Cardiac septum (tissue), 1 donor: Measurements from ENCODE around the gene PHF21A. TPM values are rescaled to one million over a fixed set of nuclear protein-coding genes. Genes with fewer than 3 reads are reported as not detected.

Source experiments
- DNase-seq: peaks from one replicate; pipeline ENCODE4 v3.0.0-alpha.2; 2020; ENCODE audit warnings: low spot score
- intact Hi-C: fragments of 100-400 bp; cut with DNase I; formaldehyde crosslinking; loops from one replicate; pipeline ENCODE4 v1.14.0; 2022
- total RNA-seq: library from RNA; stranded (reverse); fragmentation: NEBNext Ultra II Directional; extraction: Animal tissue kit (Norgen Biotek cat#: 25700); gene quantifications from one replicate; pipeline ENCODE4 v1.2.1, GENCODE V29; 2021
- donor health status: DM: no; HTN: no; CAD: no.

PHF21A gene
- total RNA-seq, 1 donor from 2014 or later: 43.8 TPM

- intact Hi-C loops: no loop called here
- DNase-seq: no peak
Observed at GRCh38 chr11:45948356-45948755, 172.9 kb downstream of the PHF21A start.

DNA sequence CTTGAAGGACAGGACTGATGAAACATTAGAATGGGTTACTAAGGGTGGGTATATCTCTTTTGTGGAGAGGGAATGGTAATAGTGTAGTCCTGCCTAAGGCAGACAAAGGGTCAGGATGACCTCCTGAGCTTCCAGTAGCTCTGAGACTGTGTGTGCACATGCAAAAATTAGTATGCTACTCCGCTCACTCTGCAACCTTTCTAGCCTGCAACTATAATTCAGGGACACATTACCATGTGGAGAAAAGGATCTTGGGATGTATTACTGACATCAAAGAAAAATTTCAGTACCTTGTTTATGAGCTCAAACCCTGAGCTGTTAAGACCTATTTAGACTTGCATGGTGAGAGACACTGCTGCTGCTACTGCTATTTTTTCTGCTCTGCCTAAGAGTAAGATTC lies 173.4 kb downstream of the PHF21A start:
- intact Hi-C loops: no loop called here
- no peak for DNase-seq

DNA sequence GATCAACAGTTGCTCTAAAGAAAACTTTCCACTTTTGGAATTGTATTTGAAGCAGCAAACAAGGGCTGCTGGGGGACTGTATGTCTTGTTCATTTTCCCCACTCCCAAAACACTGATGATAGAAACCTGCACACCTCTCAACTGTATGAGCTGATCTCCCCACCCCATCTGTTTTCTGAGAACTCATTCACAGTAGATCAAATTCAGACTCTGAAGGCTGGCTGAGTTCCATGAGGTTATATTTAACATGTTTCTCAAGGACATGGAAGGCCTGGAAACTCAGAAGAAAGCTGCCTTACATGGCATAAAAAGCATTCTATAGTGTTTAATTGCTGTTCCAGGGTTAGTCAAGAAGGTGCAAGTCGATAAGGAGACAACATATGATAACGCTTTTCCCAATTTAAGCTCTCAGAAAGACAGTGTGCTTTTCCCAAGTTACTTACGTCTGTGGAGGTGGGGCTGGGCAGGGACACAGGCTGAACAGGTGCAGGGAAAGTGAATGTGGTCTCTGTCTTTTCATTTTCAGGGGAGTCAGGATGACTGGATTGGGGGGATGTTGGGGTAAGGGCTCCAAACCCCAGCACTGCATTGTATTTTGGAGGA lies 175.8 kb downstream of the PHF21A start:
- DNase-seq: no peak
- intact Hi-C loops: no loop called here

DNA sequence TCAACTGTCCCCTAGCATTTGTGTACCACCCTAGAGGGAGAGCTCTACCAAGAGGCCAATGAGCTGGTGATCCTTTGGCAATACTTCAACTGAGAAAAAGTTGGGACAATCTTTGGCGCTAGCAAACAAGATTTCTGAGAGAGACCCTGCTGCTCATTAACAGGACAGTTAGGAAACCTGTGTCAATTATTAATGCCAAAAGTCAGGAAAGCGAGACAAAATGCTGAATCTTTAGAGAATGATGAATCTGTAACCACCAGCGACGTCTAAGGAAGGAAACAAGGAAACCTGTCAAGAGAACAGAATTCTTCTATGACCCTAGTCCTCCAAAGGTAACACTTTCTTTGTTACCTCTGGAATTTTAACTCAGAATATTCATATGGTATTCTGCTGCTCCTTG lies 178.9 kb downstream of the PHF21A start:
- intact Hi-C loops: no loop called here
- no peak for DNase-seq

DNA sequence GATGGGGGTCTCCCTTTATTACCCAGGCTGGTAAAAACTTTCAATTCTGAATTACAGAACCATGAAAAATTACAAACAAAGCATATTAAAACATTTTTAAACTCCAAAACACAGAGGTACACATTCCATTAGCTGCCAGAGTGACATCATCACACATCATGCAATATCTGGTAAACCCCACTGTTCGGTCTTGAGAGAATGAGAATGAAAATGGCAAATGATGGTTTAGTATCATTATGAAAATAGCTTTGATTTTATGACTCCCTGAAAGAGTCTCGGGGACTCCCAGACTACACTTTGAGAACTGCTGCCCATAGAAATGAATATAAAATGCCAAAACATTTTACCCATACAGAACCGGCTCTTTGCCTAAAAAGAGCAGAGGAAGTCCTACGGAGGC lies 180.0 kb downstream of the PHF21A start:
- intact Hi-C loops: no loop called here
- no peak for DNase-seq

DNA sequence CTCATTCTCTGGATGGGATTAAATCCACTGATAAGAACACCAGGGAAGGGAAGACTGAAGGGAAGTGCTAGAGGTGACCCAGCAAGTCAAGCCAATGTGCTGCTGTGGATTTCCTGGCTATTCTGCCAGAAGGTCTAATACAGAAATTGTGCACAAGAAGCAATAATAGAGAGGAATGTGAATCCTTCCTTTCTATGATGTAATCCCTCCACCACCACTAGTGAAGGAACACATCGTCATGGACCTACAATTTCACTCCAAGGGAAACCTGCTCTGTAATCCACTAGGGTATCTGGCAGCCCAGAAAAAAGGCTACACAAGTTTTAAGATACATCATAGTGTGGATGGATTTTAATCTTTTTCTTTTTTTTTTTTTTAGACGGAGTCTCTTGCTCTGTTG lies 181.4 kb downstream of the PHF21A start:
- DNase-seq: no peak
- intact Hi-C loops: no loop called here

GRCh38 chr11:45937916-45938315 lies 183.3 kb downstream of the PHF21A start:
- intact Hi-C loops: no loop called here
- DNase-seq: no peak

DNA sequence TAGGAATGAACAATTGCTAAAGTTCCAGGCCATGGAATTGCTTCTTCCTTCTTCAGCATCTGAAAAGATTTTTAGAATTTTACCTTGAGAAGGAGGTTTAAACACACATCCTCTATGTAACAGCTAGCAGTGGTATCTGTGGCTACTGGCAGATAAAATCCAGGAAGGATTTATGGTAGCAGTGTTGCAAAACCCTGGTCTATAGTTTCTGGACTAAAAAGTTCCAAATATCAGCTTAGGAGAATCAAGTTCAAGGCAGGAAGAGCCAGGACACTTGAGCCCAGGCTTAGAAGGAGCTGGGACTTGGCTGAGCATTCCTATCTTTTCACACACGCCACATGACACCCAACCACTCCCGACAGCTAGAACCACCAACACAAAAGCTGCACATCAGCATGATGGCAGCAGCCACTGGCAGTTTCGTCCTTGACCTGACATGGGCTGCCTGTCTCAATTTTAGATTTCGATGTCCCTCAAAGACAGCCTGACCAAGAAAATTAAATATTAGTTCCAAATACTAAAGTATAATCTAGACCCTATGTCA lies 184.7 kb downstream of the PHF21A start:
- DNase-seq: no peak
- intact Hi-C loops: no loop called here

- intact Hi-C loops: no loop called here
Observed at GRCh38 chr11:45935349-45936064, 185.7 kb downstream of the PHF21A start.

DNA sequence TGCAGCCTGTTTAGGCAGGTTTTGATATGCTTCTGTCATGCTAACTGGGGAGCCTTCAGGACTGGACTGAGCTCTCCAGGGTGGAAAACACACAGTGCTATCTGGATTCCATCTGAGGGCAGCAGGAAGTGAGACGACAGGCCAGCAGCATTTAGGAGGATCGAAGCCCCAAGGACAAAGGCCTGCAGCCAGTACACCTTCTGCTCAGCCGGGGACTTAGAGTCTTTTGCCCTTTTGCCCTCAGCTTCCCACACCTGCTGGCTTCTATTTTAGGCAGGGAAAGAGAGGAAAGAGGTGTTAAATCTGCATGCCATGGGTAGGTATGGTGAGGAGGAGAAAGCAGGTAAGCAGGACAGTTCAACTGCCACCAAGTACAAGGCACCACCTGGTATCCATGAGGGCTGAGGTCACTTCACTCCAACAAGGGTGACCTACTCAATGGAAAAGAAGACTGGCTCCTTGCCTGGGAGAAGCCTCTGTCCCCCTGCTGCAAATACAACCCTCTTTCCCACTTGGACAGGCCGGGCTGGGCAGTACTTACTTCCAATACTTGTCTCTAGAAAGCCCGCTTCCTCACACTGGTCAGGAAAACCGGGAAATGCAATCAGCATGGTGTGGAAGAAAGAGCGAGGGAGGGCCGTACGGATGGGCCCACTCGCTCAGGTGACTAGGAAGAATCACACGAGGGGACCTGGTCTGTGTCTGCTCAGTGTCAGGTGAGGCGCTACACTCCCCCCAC lies 186.5 kb downstream of the PHF21A start:
- DNase-seq: no peak
- intact Hi-C loops: no loop called here

More at GRCh38 chr11:45935349-45936064, 185.7 kb downstream of the PHF21A start:
- no peak for DNase-seq

DNA sequence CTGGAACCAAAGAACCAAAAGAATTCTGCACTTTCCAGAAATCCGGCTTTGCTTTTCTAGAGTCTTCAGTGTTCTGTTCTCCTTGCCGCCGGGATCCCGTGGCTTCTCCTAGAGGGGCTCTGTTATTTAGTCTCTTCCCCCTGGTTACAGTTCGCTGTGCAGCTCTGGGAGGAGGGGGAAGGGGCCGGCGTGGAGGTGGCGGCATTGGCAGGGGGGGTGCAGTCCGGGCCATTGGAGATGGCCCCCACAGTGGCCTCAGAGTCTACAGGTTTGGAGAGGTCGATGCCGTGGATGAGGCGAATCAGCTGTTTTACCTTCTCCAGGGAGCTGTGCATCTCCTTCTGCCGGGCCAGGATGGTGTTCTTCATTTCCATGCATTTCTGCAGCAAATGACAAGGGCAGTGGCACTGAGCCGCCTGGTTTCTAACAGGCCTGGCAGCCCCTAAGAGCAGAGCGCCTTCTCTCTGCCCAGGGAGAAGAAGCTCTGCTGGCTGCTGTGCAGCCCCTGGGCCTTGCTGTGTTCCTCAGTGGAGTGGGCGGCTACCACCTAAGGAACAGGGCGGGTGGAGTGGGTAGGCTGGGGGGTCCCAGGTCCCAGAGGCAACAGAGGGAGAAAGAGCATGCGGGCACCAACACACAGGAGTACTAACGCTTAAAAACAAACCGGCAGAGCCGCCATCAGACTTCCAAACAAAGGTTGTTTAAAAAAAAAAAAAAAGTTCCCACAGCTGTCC lies 187.2 kb downstream of the PHF21A start:
- no peak for DNase-seq
- intact Hi-C loops: no loop called here

DNA sequence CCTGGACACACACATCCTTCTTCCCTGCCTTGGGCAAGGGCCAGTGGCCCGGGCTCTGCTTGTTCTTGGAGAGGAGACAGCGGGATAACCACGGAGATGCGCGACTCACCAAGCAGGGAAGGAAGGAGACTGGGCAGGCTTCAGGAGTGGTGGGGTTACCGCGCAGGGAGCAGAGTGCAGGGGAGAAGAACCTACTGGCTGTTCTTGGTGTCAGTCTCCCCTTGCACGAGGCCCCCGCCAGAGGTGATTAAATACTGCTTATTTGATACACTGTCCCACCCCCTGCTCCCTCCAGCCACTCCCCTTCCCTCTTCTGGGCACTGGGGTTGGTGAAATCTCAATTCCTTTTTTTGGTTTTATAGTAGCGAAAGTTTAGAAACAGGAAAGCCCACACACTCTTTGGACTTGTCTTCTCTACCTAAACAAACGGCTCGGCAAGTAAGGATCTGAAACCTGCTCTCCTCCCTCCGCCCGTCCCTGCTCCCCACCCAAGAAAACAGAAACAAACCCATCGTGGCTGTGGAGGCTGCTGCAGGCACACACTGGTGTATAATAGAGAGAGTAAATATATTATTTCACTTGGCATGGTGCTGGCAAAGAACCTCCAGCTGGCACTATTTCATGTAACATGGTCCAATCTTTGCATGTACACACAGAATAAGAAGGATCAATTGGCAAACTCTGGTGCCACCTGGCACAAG lies 188.0 kb downstream of the PHF21A start:
- intact Hi-C loops: no loop called here
- no peak for DNase-seq

DNA sequence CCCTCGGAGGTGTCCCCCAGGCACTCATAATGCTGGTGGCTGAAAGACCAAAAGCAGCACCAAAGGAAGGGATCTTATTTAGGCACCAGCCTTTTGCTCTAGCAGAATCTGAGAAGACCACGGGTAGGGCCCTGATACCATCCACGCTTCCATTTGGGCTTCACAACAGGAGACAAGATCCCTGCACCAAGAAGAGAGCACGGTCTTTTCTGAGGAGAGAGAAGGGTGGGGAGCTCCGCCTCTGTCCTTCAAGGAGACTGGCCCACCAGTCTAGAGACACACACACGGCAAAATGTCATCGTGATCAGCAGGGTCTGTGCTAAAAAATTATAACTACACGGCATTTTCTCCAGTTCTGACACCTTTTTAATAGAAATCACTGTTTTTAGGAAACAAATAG lies 189.0 kb downstream of the PHF21A start:
- intact Hi-C loops: no loop called here
- no peak for DNase-seq

- no peak for DNase-seq
- intact Hi-C loops: no loop called here
Observed at GRCh38 chr11:45931739-45932138, 189.5 kb downstream of the PHF21A start.

GRCh38 chr11:45930951-45931570 lies 190.2 kb downstream of the PHF21A start:
- intact Hi-C loops: no loop called here
- DNase-seq: no peak

DNA sequence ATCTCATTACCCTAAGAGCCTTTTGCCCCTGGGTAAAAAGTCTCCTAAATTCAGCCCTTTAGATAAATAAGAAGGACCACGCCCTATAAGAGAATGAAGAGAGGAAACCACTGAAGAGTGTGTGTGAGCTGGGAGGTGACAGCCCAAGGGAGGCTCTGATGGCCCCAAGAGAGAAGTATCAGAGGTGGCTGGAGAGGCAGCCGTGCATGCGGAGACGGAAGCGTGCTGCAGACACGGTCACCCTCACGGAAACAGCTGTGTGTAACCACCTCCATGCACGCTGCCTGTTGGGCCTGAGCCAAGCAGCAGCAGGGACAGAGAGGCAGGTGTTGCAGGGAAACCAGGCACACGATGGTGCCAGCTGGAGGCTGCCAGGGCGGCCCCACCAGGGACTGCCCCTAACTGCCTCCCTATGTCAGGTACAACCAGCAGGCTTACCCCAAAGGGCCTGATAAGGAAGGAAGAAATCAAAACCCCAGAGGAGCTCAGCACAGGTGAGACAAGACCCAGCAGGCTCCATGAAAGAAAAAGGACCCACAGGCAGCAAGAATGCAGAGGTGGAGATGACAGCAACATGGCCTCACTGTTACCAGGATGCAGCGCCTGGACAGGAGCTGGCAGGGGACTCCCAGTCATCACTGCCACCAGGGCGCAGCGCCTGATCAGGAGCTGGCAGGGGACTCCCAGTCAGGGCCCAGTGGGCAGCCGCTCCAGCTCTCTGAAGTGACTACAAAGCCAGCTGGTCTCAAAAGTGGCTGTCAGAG lies 191.0 kb downstream of the PHF21A start:
- no peak for DNase-seq
- intact Hi-C loops: no loop called here

DNA sequence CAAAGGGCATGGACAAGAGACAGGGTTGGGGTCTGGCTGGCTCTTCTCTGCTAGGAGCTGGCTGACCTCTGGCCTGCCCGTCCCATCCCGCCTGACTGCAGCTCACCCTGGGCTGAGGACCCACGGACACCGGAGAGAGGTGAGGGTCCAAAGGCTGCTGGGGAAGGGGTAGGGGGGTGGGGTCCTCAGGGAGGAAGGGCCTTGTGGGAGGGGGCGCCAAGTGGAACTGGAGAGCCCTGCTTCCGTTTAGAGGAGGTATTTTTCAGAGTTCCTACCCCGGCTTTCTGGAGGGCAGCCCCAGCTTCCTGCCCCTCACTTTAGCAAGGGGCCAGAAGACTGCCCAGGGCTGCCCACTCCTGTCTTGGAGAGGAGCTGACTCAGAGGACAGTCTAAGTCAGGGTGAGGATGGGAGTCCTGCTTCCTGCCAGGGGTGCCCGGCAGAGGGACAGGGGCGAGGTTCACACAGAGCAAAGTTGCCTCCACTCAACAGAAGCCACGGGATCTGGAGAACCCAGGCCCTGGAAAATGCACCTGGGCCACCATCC lies 191.7 kb downstream of the PHF21A start:
- no peak for DNase-seq
- intact Hi-C loops: no loop called here
